ENCODE data around the gene TACC3.
A peak's percentile ranks its signal among the peaks of the same experiment; 100 is the strongest.

The TACC3 gene

GRCh38 chr4:1725521-1725920 lies 4.2 kb downstream of the TACC3 start:
- no peak for DNase-seq

GRCh38 chr4:1726146-1726934 lies 5.0 kb downstream of the TACC3 start:
- DNase-seq = peak; percentile 65 to 70

GRCh38 chr4:1727117-1728031 lies 6.1 kb downstream of the TACC3 start:
- DNase-seq = peak; percentile 64 to 68

- no peak for DNase-seq
Observed at GRCh38 chr4:1728061-1728980, 7.0 kb downstream of the TACC3 start.

GRCh38 chr4:1730532-1731135 lies 9.3 kb downstream of the TACC3 start:
- no peak for DNase-seq

GRCh38 chr4:1731180-1731579 lies 9.9 kb downstream of the TACC3 start:
- DNase-seq = no peak

- DNase-seq = no peak
Observed at GRCh38 chr4:1732911-1733310, 11.6 kb downstream of the TACC3 start.

- no peak for DNase-seq
Observed at GRCh38 chr4:1735215-1735614, 13.9 kb downstream of the TACC3 start.

GRCh38 chr4:1736812-1737211 lies 15.5 kb downstream of the TACC3 start:
- no peak for DNase-seq

- no peak for DNase-seq
Observed at GRCh38 chr4:1737666-1738065, 16.3 kb downstream of the TACC3 start.

GRCh38 chr4:1738410-1738809 lies 17.1 kb downstream of the TACC3 start:
- DNase-seq = no peak

GRCh38 chr4:1739358-1739757 lies 18.0 kb downstream of the TACC3 start:
- DNase-seq = no peak

GRCh38 chr4:1740021-1740545 lies 18.8 kb downstream of the TACC3 start:
- DNase-seq = no peak

- no peak for DNase-seq
Observed at GRCh38 chr4:1741208-1741607, 19.9 kb downstream of the TACC3 start.

GRCh38 chr4:1743551-1743950 lies 22.2 kb downstream of the TACC3 start:
- no peak for DNase-seq

- DNase-seq = no peak
Observed at GRCh38 chr4:1743975-1744374, 22.7 kb downstream of the TACC3 start.

GRCh38 chr4:1744552-1744951 lies 23.2 kb downstream of the TACC3 start:
- no peak for DNase-seq

GRCh38 chr4:1745165-1745564 lies 23.8 kb downstream of the TACC3 start:
- DNase-seq = no peak

GRCh38 chr4:1745697-1746096 lies 24.4 kb downstream of the TACC3 start:
- DNase-seq = no peak

GRCh38 chr4:1746265-1746691 lies 25.0 kb downstream of the TACC3 start:
- peak; percentile 48 to 54 for DNase-seq

- no peak for DNase-seq
Observed at GRCh38 chr4:1746919-1747602, 25.7 kb downstream of the TACC3 start.

GRCh38 chr4:1747603-1747967 lies 26.3 kb downstream of the TACC3 start:
- no peak for DNase-seq
